ENCODE data around the gene STAB2.

The STAB2 gene

GRCh38 chr12:103665971-103666370 lies 78.9 kb downstream of the STAB2 start:
- TF ChIP-seq CTCF (IDR thresholded peaks at IDR 0.05; ENCODE audit: low read depth, low read length), result no peak
- H3K4me3 ChIP-seq (ENCODE audit: low read depth, low read length), result no peak overlapping the region

- no peak overlapping the region for H3K4me3 ChIP-seq (ENCODE audit: low read depth, low read length)
- TF ChIP-seq CTCF (IDR thresholded peaks at IDR 0.05; ENCODE audit: low read depth, low read length), result no peak
Measured at GRCh38 chr12:103667125-103667524, 80.1 kb downstream of the STAB2 start.

- no peak for TF ChIP-seq CTCF (IDR thresholded peaks at IDR 0.05; ENCODE audit: low read depth, low read length)
- no peak overlapping the region for H3K4me3 ChIP-seq (ENCODE audit: low read depth, low read length)
Measured at GRCh38 chr12:103668520-103668919, 81.4 kb downstream of the STAB2 start.

- no peak for TF ChIP-seq CTCF (IDR thresholded peaks at IDR 0.05; ENCODE audit: low read depth, low read length)
- no peak overlapping the region for H3K4me3 ChIP-seq (ENCODE audit: low read depth, low read length)
Measured at GRCh38 chr12:103671367-103671766, 84.3 kb downstream of the STAB2 start.

- H3K4me3 ChIP-seq (ENCODE audit: low read depth, low read length), result no peak overlapping the region
- no peak for TF ChIP-seq CTCF (IDR thresholded peaks at IDR 0.05; ENCODE audit: low read depth, low read length)
Measured at GRCh38 chr12:103672401-103673119, 85.5 kb downstream of the STAB2 start.

- no peak overlapping the region for H3K4me3 ChIP-seq (ENCODE audit: low read depth, low read length)
- TF ChIP-seq CTCF (IDR thresholded peaks at IDR 0.05; ENCODE audit: low read depth, low read length), result no peak
Measured at GRCh38 chr12:103673487-103673886, 86.4 kb downstream of the STAB2 start.

GRCh38 chr12:103673891-103674375 lies 86.9 kb downstream of the STAB2 start:
- no peak for TF ChIP-seq CTCF (IDR thresholded peaks at IDR 0.05; ENCODE audit: low read depth, low read length)
- no peak overlapping the region for H3K4me3 ChIP-seq (ENCODE audit: low read depth, low read length)

Measured in WI38 (cell line).